ENCODE measurements around the gene RUNX2. TPM values are rescaled to one million over a fixed set of nuclear protein-coding genes. Genes with fewer than 3 reads are reported as not detected.
A peak's percentile ranks its signal among the peaks of the same experiment; 100 is the strongest.

RUNX2 gene
- total and polyA plus RNA-seq, 2 experiments from 2014 or later, result 0.66 to 1.7 TPM

DNA sequence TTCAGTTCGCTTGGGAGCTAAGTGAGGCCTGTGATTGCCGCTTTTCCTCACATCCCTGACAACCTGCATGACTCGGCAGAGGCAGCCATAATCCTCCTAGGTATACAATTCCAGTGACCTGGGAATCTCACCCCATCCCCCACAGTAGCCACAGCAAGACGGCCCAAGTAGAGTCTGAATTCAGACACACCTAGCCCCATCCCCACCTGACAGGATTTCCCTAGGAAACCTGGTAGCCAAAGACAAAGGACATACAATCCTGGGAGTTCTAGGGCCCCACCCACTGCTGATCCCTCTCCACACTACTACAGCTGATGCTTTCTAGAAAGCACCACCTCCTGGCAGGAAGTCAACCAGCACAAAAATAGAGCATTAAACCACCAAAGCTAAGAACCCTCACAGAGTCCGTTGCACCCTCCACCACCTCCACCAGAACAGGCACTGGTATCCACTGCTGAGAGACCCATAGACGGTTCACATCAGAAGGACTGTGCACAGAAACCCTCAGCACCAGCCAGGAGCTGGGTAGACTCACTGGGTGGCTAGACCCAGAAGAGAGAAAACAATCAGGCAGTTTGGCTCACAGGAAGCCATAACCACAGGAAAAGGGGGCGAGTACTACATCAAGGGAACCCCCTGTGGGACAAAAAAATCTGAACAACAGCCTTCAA is 17.9 kb upstream of the RUNX2 start:
- peaks cover 46% of the 10 kb centered on the region for H3K9me3 Mint-ChIP-seq
- no peak overlapping the region for H3K4me3 ChIP-seq
- peak; percentile 48; the same call in 2 of the 3 replicates for ATAC-seq

GRCh38 chr6:45314146-45314545 is 14.0 kb upstream of the RUNX2 start:
- H3K4me1 Mint-ChIP-seq, result peaks cover 24% of the 10 kb centered on the region
- TF ChIP-seq CREB1 (CRISPR knock-in tag; IDR thresholded peaks at IDR 0.05; ENCODE audit: low read depth) (no peak), REST (IDR thresholded peaks at IDR 0.05; ENCODE audit: unreplicated experiment) (no peak), CTCF (conservative IDR thresholded peaks at IDR 0.05; ENCODE audit: low read depth in 2 of 2) (no peak), POLR2AphosphoS5 (IDR thresholded peaks at IDR 0.05; ENCODE audit: low read depth) (no peak), EZH2 (IDR thresholded peaks at IDR 0.05; ENCODE audit: low read depth, unreplicated experiment) (no peak), STAT1 (IDR thresholded peaks at IDR 0.05; ENCODE audit: unreplicated experiment) (no peak), ZNF331 (CRISPR knock-in tag; IDR thresholded peaks at IDR 0.05; ENCODE audit: low read depth) (no peak)

More for the DNA sequence above, 17.9 kb upstream of the RUNX2 start:
- no peak overlapping the region for H3K27ac ChIP-seq (ENCODE audit: low read depth)
- peaks cover 1% of the 10 kb centered on the region for H3K27me3 Mint-ChIP-seq (ENCODE audit: insufficient read depth, low read depth, poor library complexity)
- peaks cover 26% of the 10 kb centered on the region for H3K4me1 Mint-ChIP-seq
- 0 out of 2 replicates have a peak, but pooled peaks cover 3% of the 10 kb centered on the region for H3K36me3 ChIP-seq (ENCODE audit: insufficient read depth)
- H3K4me2 ChIP-seq, result no peak overlapping the region
- peaks cover 3% of the 10 kb centered on the region; the same call in 1 of the 2 replicates for H4K20me1 ChIP-seq (replicated peaks; ENCODE audit: insufficient read depth)
- H2AFZ ChIP-seq, result no peak overlapping the region
- peak; percentile 18; a peak in 2 of 4 replicates for TF ChIP-seq CTCF (conservative IDR thresholded peaks at IDR 0.05; ENCODE audit: low read depth in 2 of 2)
- TF ChIP-seq NANOG (IDR thresholded peaks at IDR 0.05; ENCODE audit: borderline replicate concordance), result no peak
- peaks cover 62% of the 10 kb centered on the region for H3K36me3 Mint-ChIP-seq (ENCODE audit: low read depth)
- peak; percentile 51 for DNase-seq (ENCODE audit: low spot score)
- peaks cover 9% of the 10 kb centered on the region for H3K79me2 ChIP-seq (replicated peaks; ENCODE audit: insufficient read depth)
- H3K27ac Mint-ChIP-seq, result peak overlapping the region; percentile 92
- H3K4me3 Mint-ChIP-seq, result no peak overlapping the region
- peaks cover 16% of the 10 kb centered on the region for H3K4me1 ChIP-seq (ENCODE audit: insufficient read depth)
- no peaks in the 10 kb centered on the region; the same call in 1 of the 2 replicates for H3K9me2 ChIP-seq (ENCODE audit: insufficient read depth)
- H3K27me3 ChIP-seq (ENCODE audit: insufficient read depth), result no peaks in the 10 kb centered on the region
- H3F3A ChIP-seq (replicated peaks; ENCODE audit: low read depth), result no peaks in the 10 kb centered on the region

More at GRCh38 chr6:45314146-45314545, 14.0 kb upstream of the RUNX2 start:
- Histone ChIP-seq H4K20me1 (replicated peaks; ENCODE audit: insufficient read depth) (peaks cover 4% of the 10 kb centered on the region; the same call in 1 of the 2 replicates), H3F3A (replicated peaks; ENCODE audit: low read depth) (no peaks in the 10 kb centered on the region), H3K36me3 (ENCODE audit: insufficient read depth) (no peaks in the 10 kb centered on the region), H3K27me3 (ENCODE audit: insufficient read depth) (no peaks in the 10 kb centered on the region), H3K79me2 (replicated peaks; ENCODE audit: insufficient read depth) (peaks cover 4% of the 10 kb centered on the region), H3K4me1 (ENCODE audit: insufficient read depth) (peaks cover 16% of the 10 kb centered on the region), H3K27ac (ENCODE audit: low read depth) (no peak overlapping the region), H3K9me2 (ENCODE audit: insufficient read depth) (no peaks in the 10 kb centered on the region), H3K4me3 (no peak overlapping the region), H2AFZ (no peak overlapping the region), H3K4me2 (no peak overlapping the region)
- no peaks in the 10 kb centered on the region for H3K27me3 Mint-ChIP-seq (ENCODE audit: insufficient read depth, low read depth, poor library complexity)
- DNase-seq (ENCODE audit: low spot score), result peak; percentile 5
- H3K9me3 Mint-ChIP-seq, result peaks cover 12% of the 10 kb centered on the region
- no peak overlapping the region for H3K27ac Mint-ChIP-seq
- H3K36me3 Mint-ChIP-seq (ENCODE audit: low read depth), result peaks cover 36% of the 10 kb centered on the region
- no peak for ATAC-seq
- H3K4me3 Mint-ChIP-seq, result no peak overlapping the region
